Measurements from ENCODE around the gene GRIN3B.
A peak's percentile ranks its signal among the peaks of the same experiment; 100 is the strongest.

Gene GRIN3B

DNA sequence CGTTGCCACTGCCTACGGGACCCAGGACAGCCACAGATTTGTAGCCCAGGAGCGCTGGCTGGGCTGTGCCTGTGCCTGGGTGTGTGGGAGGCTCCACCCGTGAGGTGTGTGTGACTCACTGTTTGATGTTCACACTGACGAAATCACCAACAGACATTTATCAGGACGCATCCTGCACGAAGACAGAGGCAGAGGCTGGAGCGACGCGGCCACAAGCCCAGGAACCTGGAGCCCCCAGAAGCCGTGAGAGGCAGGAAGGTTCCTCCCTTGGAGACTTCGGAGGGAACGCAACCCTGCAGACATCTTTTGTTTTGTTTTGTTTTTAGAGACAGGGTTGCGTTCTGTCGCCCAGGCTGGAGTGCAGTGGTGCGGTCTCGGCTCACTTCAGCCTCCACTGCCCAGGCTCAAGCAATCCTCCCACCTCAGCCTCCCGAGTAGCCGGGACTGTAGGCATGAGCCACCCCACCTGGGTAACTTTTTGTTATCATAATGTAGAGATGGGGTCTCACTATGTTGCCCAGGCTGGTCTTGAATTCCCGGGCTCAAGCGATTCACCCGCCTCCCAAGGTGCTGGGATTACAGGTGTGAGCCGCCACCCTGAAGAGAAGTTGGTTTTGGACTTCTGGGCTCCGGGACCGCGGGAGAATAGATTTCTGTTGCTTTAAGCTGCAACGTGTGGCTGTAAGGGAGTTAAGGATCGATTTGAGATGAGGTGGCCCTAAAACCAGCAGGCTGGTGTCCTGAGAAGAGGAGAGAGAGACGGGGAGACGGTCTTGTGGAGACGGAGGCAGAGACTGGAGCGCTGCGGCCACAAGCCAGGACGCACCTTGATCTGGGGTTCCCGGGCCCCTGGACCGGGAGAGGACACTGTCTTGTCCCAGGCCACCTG is 41.0 kb upstream of the GRIN3B start:
- no peak overlapping the region for H2AFZ ChIP-seq (ENCODE audit: insufficient read depth, low read length, poor library complexity)
- H3K4me3 ChIP-seq (ENCODE audit: low read depth, low read length): no peak overlapping the region
- H3K9ac ChIP-seq (ENCODE audit: low read length): no peak overlapping the region
- peaks cover 51 to 56% of the 10 kb centered on the region in 2 experiments for H3K36me3 ChIP-seq (ENCODE audit: control insufficient read depth in 1 of 2, insufficient read depth in 2 of 2, low read length in 2 of 2)
- H3K4ac ChIP-seq (ENCODE audit: low read depth, low read length): peak overlapping the region; percentile 63
- peak overlapping the region; percentile 11 for H3K14ac ChIP-seq (ENCODE audit: low read length)
- H2BK12ac ChIP-seq (ENCODE audit: low read length): peak overlapping the region; percentile 21
- peak overlapping the region; percentile 36 for H3K18ac ChIP-seq (ENCODE audit: low read length)
- no peak overlapping the region for H3K4me2 ChIP-seq (ENCODE audit: low read length)
- H3K23ac ChIP-seq (ENCODE audit: low read length): no peak overlapping the region
- peak overlapping the region; percentile 39 for H2BK120ac ChIP-seq (ENCODE audit: insufficient read depth, low read length, poor library complexity)
- H3K9me3 ChIP-seq (ENCODE audit: insufficient read depth, low read depth, low read length): no peaks in the 10 kb centered on the region
- H4K12ac ChIP-seq (ENCODE audit: low read depth, low read length): peak overlapping the region; percentile 20
- H3K79me1 ChIP-seq (ENCODE audit: low read length): peaks cover 47% of the 10 kb centered on the region
- no CpG with 5 or more reads among the region's 36 CpGs for WGBS (ENCODE audit: extremely low coverage, insufficient coverage, insufficient read length)
- H3K79me2 ChIP-seq (ENCODE audit: control insufficient read depth, insufficient read depth, low read length, poor library complexity): peaks cover 37% of the 10 kb centered on the region
- H3K27me3 ChIP-seq (ENCODE audit: insufficient read depth, low read length): no peaks in the 10 kb centered on the region
- peak overlapping the region; percentile 42 for H3K27ac ChIP-seq (ENCODE audit: low read depth, low read length)
- H3K4me1 ChIP-seq (ENCODE audit: control insufficient read depth in 1 of 2, insufficient read depth in 2 of 2, low read length in 2 of 2): peaks cover 55 to 57% of the 10 kb centered on the region in 2 experiments
- peak; percentile 71 to 81 for DNase-seq
- peak overlapping the region; percentile 3 for H2AK5ac ChIP-seq (ENCODE audit: low read length)
- H4K91ac ChIP-seq (ENCODE audit: low read depth, low read length): peak overlapping the region; percentile 8
- peak overlapping the region; percentile 10 for H4K8ac ChIP-seq (ENCODE audit: low read depth, low read length)
- peak overlapping the region; percentile 24 for H2BK5ac ChIP-seq (ENCODE audit: low read depth, low read length, poor library complexity)

- Histone ChIP-seq H2BK12ac (ENCODE audit: low read length) (no peak overlapping the region), H3K23ac (ENCODE audit: low read length) (no peak overlapping the region), H4K91ac (ENCODE audit: low read depth, low read length) (peak overlapping the region; percentile 8), H3K18ac (ENCODE audit: low read length) (peak overlapping the region; percentile 36), H3K27me3 (ENCODE audit: insufficient read depth, low read length) (no peaks in the 10 kb centered on the region), H3K14ac (ENCODE audit: low read length) (peak overlapping the region; percentile 1), H2AFZ (ENCODE audit: insufficient read depth, low read length, poor library complexity) (no peak overlapping the region), H3K27ac (ENCODE audit: low read depth, low read length) (peak overlapping the region; percentile 42), H3K9ac (ENCODE audit: low read length) (no peak overlapping the region), H3K79me1 (ENCODE audit: low read length) (peaks cover 39% of the 10 kb centered on the region), H3K36me3 (ENCODE audit: control insufficient read depth in 1 of 2, insufficient read depth in 2 of 2, low read length in 2 of 2) (peaks cover 57 to 61% of the 10 kb centered on the region in 2 experiments), H3K4me2 (ENCODE audit: low read length) (no peak overlapping the region), H4K12ac (ENCODE audit: low read depth, low read length) (peak overlapping the region; percentile 20), H2BK120ac (ENCODE audit: insufficient read depth, low read length, poor library complexity) (no peak overlapping the region), H2BK5ac (ENCODE audit: low read depth, low read length, poor library complexity) (peak overlapping the region; percentile 48), H3K4me1 (ENCODE audit: control insufficient read depth in 1 of 2, insufficient read depth in 2 of 2, low read length in 2 of 2) (peaks cover 46 to 49% of the 10 kb centered on the region in 2 experiments), H3K9me3 (ENCODE audit: insufficient read depth, low read depth, low read length) (no peaks in the 10 kb centered on the region), H3K4ac (ENCODE audit: low read depth, low read length) (peak overlapping the region; percentile 63), H4K8ac (ENCODE audit: low read depth, low read length) (peak overlapping the region; percentile 2), H3K4me3 (ENCODE audit: low read depth, low read length) (no peak overlapping the region), H2AK5ac (ENCODE audit: low read length) (no peak overlapping the region), H3K79me2 (ENCODE audit: control insufficient read depth, insufficient read depth, low read length, poor library complexity) (peaks cover 29% of the 10 kb centered on the region)
- DNase-seq: no peak
- whole genome bisulfite sequencing (ENCODE audit: extremely low coverage, insufficient coverage, insufficient read length): no CpG with 5 or more reads among the region's 12 CpGs
These were observed 40.2 kb upstream of the GRIN3B start for GRCh38 chr19:960020-960419.

DNA sequence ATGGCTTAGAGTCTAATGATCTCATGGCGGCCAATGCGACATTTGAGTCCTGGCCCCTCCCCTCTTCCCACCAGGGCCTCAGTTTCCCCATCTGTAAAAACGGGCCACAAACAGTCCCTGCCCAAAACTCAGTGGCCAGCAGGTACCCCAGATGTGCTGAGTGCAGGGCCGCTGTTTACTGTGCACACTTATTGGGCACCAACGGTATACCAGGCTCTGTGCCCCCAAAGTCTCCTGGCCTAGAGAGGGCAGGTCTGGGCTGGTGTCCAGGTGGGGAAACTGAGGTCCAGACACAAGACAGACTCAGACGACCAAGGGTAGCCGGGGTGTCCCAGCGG is 39.6 kb upstream of the GRIN3B start:
- Histone ChIP-seq H3K9me3 (ENCODE audit: insufficient read depth, low read depth, low read length) (no peaks in the 10 kb centered on the region), H3K4me3 (ENCODE audit: low read depth, low read length) (no peak overlapping the region), H2AK5ac (ENCODE audit: low read length) (no peak overlapping the region), H3K14ac (ENCODE audit: low read length) (peak overlapping the region; percentile 6), H3K27ac (ENCODE audit: low read depth, low read length) (peak overlapping the region; percentile 29), H2AFZ (ENCODE audit: insufficient read depth, low read length, poor library complexity) (no peak overlapping the region), H4K8ac (ENCODE audit: low read depth, low read length) (peak overlapping the region; percentile 5), H3K27me3 (ENCODE audit: insufficient read depth, low read length) (no peaks in the 10 kb centered on the region), H3K79me2 (ENCODE audit: control insufficient read depth, insufficient read depth, low read length, poor library complexity) (peaks cover 23% of the 10 kb centered on the region), H3K9ac (ENCODE audit: low read length) (no peak overlapping the region), H4K12ac (ENCODE audit: low read depth, low read length) (no peak overlapping the region), H3K4ac (ENCODE audit: low read depth, low read length) (peak overlapping the region; percentile 35), H3K36me3 (ENCODE audit: control insufficient read depth in 1 of 2, insufficient read depth in 2 of 2, low read length in 2 of 2) (peaks cover 61 to 65% of the 10 kb centered on the region in 2 experiments), H3K18ac (ENCODE audit: low read length) (peak overlapping the region; percentile 36), H3K79me1 (ENCODE audit: low read length) (peaks cover 33% of the 10 kb centered on the region), H4K91ac (ENCODE audit: low read depth, low read length) (peak overlapping the region; percentile 1), H3K4me1 (ENCODE audit: control insufficient read depth in 1 of 2, insufficient read depth in 2 of 2, low read length in 2 of 2) (peaks cover 41 to 44% of the 10 kb centered on the region in 2 experiments), H2BK120ac (ENCODE audit: insufficient read depth, low read length, poor library complexity) (peak overlapping the region; percentile 4), H3K4me2 (ENCODE audit: low read length) (no peak overlapping the region), H2BK5ac (ENCODE audit: low read depth, low read length, poor library complexity) (peak overlapping the region; percentile 2), H3K23ac (ENCODE audit: low read length) (no peak overlapping the region), H2BK12ac (ENCODE audit: low read length) (peak overlapping the region; percentile 10)
- DNase-seq: no peak
- WGBS (ENCODE audit: extremely low coverage, insufficient coverage, insufficient read length): no CpG with 5 or more reads among the region's 8 CpGs

GRCh38 chr19:961866-962620 is 38.2 kb upstream of the GRIN3B start:
- Histone ChIP-seq H2BK5ac (ENCODE audit: low read depth, low read length, poor library complexity) (no peak overlapping the region), H3K79me2 (ENCODE audit: control insufficient read depth, insufficient read depth, low read length, poor library complexity) (peaks cover 17% of the 10 kb centered on the region), H4K91ac (ENCODE audit: low read depth, low read length) (no peak overlapping the region), H3K14ac (ENCODE audit: low read length) (no peak overlapping the region), H3K27me3 (ENCODE audit: insufficient read depth, low read length) (no peaks in the 10 kb centered on the region), H4K12ac (ENCODE audit: low read depth, low read length) (no peak overlapping the region), H2AFZ (ENCODE audit: insufficient read depth, low read length, poor library complexity) (no peak overlapping the region), H3K4me3 (ENCODE audit: low read depth, low read length) (no peak overlapping the region), H3K18ac (ENCODE audit: low read length) (no peak overlapping the region), H3K4ac (ENCODE audit: low read depth, low read length) (peak overlapping the region; percentile 14), H3K27ac (ENCODE audit: low read depth, low read length) (peak overlapping the region; percentile 2), H3K23ac (ENCODE audit: low read length) (no peak overlapping the region), H3K36me3 (ENCODE audit: control insufficient read depth in 1 of 2, insufficient read depth in 2 of 2, low read length in 2 of 2) (peaks cover 73 to 79% of the 10 kb centered on the region in 2 experiments), H4K8ac (ENCODE audit: low read depth, low read length) (no peak overlapping the region), H3K79me1 (ENCODE audit: low read length) (peaks cover 23% of the 10 kb centered on the region), H3K9me3 (ENCODE audit: insufficient read depth, low read depth, low read length) (peaks cover 4% of the 10 kb centered on the region), H3K4me1 (ENCODE audit: control insufficient read depth in 1 of 2, insufficient read depth in 2 of 2, low read length in 2 of 2) (peaks cover 35% of the 10 kb centered on the region in 2 experiments), H2BK120ac (ENCODE audit: insufficient read depth, low read length, poor library complexity) (no peak overlapping the region), H2BK12ac (ENCODE audit: low read length) (no peak overlapping the region), H2AK5ac (ENCODE audit: low read length) (no peak overlapping the region), H3K9ac (ENCODE audit: low read length) (no peak overlapping the region), H3K4me2 (ENCODE audit: low read length) (no peak overlapping the region)
- WGBS (ENCODE audit: extremely low coverage, insufficient coverage, insufficient read length): no CpG with 5 or more reads among the region's 14 CpGs
- DNase-seq: no peak

Data from trophoblast cell (in vitro differentiated cells and primary cell).